Mucosa of rectum (tissue), 2 donors: ENCODE measurements around the gene GREB1L.

Source experiments
- H3K27ac ChIP-seq, 2 donors: one replicate each; pipeline ENCODE4 v1.7.0; 2013; ENCODE audit warnings: inconsistent platforms in 2 of 2, low read depth in 2 of 2, low read length in 2 of 2
- H3K27me3 ChIP-seq, 2 donors: one replicate each; pipeline ENCODE4 v1.7.0; 2013; ENCODE audit warnings: low read length in 2 of 2; ENCODE audit not compliant: control insufficient read depth in 2 of 2, insufficient read depth in 2 of 2
- H3K36me3 ChIP-seq, 2 donors: one replicate each; pipeline ENCODE4 v1.7.0; 2013; ENCODE audit warnings: low read length in 2 of 2; ENCODE audit not compliant: control insufficient read depth in 2 of 2, insufficient read depth in 2 of 2
- H3K4me1 ChIP-seq, 2 donors: one replicate each; pipeline ENCODE4 v1.7.0; 2013; ENCODE audit warnings: low read length in 2 of 2, mild to moderate bottlenecking in 1 of 2; ENCODE audit not compliant: control insufficient read depth in 2 of 2, insufficient read depth in 2 of 2
- H3K4me3 ChIP-seq, 2 donors: one replicate each; pipeline ENCODE4 v1.7.0; 2013; ENCODE audit warnings: low read length in 2 of 2
- H3K9ac ChIP-seq, 2 donors: one replicate each; pipeline ENCODE4 v1.7.0; 2013; ENCODE audit warnings: low read length in 2 of 2, low read depth in 1 of 2, mild to moderate bottlenecking in 1 of 2
- H3K9me3 ChIP-seq, 2 donors: one replicate each; pipeline ENCODE4 v1.7.0; 2013; ENCODE audit warnings: low read length in 2 of 2; ENCODE audit not compliant: control insufficient read depth in 2 of 2
- donor health status: healthy.
- donor health status: Normal muscosa, but diverticular disease.

The GREB1L gene

DNA sequence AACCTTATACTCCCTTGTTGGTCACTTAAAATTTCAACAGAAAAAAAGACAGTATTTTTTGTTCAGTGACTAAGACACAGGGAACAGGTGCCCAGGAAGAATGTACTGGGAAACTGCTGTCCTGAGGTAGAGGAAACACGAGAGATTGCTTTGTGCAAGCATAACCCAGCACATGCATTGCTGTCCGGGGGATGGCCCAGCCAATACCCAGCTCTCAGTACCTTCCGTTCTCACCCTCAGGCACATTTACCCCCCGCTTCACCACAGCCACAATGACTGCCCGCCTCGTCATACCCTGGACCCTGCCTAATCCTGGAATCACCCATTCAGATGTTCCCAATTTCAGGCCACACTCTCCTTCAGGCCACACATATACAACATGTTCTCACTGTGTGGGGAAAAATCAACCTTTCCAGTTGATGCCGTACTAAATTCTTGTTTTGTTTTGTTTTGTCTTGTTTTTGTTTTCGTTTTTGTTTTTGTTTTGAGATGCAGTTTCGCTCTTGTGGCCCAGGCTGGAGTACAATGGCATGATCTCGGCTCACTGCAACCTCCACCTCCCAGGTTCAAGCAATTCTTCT is 217.8 kb downstream of the GREB1L start:
- no peak overlapping the region for H3K27ac ChIP-seq
- no peak overlapping the region for H3K4me3 ChIP-seq
- H3K9ac ChIP-seq: no peak overlapping the region
- H3K27me3 ChIP-seq: no peaks in the 10 kb centered on the region
- H3K36me3 ChIP-seq: no peaks in the 10 kb centered on the region
- no peaks in the 10 kb centered on the region for H3K4me1 ChIP-seq
- H3K9me3 ChIP-seq: no peaks in the 10 kb centered on the region

DNA sequence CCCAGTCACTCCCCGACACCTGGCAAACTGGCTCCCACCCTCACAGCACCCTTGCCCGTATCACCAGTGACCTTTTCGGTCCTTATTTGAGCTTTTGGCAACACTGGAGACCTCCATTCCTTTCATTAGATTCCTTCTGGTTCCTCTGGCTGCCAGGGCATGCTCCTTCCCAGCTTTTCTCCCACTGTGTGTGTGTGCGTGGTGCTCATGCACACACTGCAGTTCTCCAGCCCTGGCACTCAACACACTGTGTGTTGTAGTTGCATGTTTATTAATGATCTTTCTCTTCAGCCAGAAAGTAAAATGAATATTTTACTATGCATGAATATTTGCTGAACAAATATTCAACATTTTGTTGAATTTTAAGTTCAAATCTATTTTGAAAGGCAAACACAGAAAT is 219.4 kb downstream of the GREB1L start:
- Histone ChIP-seq H3K27ac (no peak overlapping the region), H3K27me3 (no peaks in the 10 kb centered on the region), H3K36me3 (no peaks in the 10 kb centered on the region), H3K9me3 (no peaks in the 10 kb centered on the region), H3K9ac (no peak overlapping the region), H3K4me3 (no peak overlapping the region), H3K4me1 (no peaks in the 10 kb centered on the region)

DNA sequence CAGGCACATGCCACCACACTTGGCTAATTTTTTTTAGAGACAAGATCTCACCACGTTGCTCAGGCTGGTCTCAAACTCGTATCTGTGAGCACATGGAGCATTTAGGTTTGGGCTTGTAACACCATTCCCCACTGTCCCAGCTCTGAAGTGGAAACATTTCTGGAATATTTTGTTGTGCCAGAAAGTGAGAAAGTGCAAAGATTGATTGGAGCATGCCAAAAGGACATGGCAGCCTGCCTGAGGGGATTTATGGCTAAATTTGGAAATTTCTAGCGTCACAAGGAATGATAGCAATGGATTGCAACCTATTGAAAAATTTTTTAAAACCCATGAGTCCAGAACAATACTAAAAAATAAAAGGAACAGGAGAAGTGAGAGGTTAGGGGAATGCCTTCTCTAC is 221.7 kb downstream of the GREB1L start:
- Histone ChIP-seq H3K27me3 (no peaks in the 10 kb centered on the region), H3K4me1 (no peaks in the 10 kb centered on the region), H3K4me3 (no peak overlapping the region), H3K27ac (no peak overlapping the region), H3K9me3 (no peaks in the 10 kb centered on the region), H3K36me3 (no peaks in the 10 kb centered on the region), H3K9ac (no peak overlapping the region)

DNA sequence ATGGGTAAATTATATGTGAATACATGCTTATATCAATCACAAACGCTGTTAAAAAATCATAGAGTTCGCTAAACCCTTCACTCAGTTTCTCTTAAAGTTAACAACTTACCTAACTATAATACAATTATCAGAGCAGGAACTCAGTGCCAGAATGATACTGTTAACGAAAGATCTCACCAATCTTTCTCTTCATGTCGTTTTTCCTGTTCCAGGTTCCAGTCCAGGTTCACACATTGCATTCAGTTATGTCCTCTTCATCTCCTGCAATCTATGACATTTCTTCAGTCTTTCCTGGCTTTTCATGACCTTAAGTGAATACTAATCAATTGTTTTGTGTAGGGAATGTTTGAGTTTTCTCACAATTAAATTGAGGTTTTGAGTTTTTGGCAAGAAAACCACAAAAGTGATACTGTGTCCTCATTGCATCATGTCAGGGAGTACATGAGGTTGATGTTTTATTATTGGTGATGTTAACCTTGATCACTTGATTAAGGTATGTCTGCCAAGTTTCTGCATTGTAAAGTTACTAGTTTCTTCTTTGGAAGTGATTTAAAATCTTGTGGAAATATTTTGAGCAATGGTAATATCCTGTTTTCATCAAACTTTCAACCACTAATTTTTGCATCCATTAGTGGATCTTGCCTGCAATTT is 226.6 kb downstream of the GREB1L start:
- Histone ChIP-seq H3K27ac (no peak overlapping the region), H3K9me3 (no peaks in the 10 kb centered on the region), H3K4me3 (no peak overlapping the region), H3K9ac (no peak overlapping the region), H3K27me3 (no peaks in the 10 kb centered on the region), H3K36me3 (no peaks in the 10 kb centered on the region), H3K4me1 (no peaks in the 10 kb centered on the region)

DNA sequence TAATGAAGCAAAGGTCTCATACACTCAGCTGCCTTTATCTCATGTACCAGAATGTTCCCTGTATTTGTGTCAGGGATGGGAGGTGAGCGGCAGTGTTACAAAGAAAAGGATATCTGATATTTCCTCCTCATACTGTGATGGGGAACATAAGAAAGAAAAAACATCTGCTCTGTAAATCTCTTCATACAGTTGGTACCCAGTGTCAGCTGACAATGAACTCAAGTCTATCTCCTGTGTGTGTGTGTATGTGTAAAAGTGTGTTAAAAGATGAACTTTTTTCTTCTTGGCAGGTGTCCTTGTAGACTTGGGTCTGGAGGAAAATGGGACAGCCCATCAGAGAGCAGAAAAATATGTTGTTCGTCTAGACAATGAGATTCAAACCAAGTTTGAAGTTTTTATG is 230.7 kb downstream of the GREB1L start:
- no peak overlapping the region for H3K27ac ChIP-seq
- no peaks in the 10 kb centered on the region for H3K36me3 ChIP-seq
- no peaks in the 10 kb centered on the region for H3K27me3 ChIP-seq
- no peak overlapping the region for H3K4me3 ChIP-seq
- H3K9me3 ChIP-seq: no peaks in the 10 kb centered on the region
- no peak overlapping the region for H3K9ac ChIP-seq
- no peaks in the 10 kb centered on the region for H3K4me1 ChIP-seq

DNA sequence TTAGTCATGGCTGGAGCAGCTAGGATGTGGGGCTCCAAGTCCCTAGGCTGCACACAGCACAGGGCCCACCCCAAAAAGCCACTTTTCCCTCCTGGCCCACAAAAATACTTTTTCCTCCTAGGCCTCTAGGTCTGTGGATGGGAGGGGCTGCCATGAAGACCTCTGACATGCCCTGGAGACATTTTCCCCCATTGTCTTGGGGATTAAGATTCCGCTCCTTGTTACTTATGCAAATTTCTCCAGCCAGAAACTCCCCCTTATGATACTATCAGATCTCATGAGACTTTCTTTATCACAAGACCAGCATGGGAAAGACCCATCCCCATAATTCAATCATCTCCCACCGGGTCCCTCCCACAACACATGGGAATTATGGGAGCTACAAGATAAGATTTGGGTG is 232.6 kb downstream of the GREB1L start:
- no peak overlapping the region for H3K9ac ChIP-seq
- H3K27me3 ChIP-seq: no peaks in the 10 kb centered on the region
- H3K4me1 ChIP-seq: no peaks in the 10 kb centered on the region
- H3K9me3 ChIP-seq: no peaks in the 10 kb centered on the region
- no peak overlapping the region for H3K27ac ChIP-seq
- H3K4me3 ChIP-seq: no peak overlapping the region
- no peaks in the 10 kb centered on the region for H3K36me3 ChIP-seq

DNA sequence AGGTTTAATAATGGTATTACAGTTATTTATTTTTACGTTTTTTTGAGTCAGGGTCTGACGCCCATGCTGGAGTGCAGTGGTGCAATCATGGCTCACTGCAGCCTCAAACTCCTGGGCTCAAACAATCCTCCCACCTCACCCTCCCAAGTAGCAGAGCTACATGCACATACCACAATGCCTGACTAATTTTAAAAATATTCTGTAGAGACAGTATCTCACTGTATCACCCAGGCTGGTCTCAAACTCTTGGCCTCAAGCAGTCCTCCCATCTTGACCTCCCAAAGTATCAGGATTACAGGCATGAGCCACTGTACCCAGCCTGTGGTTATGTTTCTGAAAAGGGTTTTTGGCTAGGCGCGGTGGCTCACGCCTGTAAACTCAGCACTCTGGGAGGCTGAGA is 237.7 kb downstream of the GREB1L start:
- no peak overlapping the region for H3K4me3 ChIP-seq
- no peaks in the 10 kb centered on the region for H3K4me1 ChIP-seq
- H3K9ac ChIP-seq: no peak overlapping the region
- no peaks in the 10 kb centered on the region for H3K36me3 ChIP-seq
- H3K27me3 ChIP-seq: no peaks in the 10 kb centered on the region
- no peak overlapping the region for H3K27ac ChIP-seq
- H3K9me3 ChIP-seq: no peaks in the 10 kb centered on the region

DNA sequence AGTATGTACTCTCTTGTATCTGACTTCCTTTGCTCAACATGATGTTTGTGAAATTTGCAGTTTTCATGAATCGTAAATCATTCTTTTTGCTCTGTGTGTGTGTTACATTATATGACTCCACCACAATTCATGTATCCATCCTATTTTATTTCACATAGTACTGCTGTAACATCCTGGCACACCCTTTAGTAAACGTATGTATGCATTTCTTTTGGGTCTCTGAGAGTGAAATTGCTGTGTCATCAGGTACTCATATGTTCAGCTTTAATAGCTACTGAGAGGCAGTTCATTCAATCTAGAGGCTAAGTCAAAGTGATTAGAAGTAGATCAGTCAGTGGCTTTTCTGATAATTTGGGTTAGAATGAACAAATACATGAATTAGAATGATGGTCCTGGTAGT is 239.7 kb downstream of the GREB1L start:
- Histone ChIP-seq H3K4me1 (no peaks in the 10 kb centered on the region), H3K36me3 (no peaks in the 10 kb centered on the region), H3K9me3 (no peaks in the 10 kb centered on the region), H3K4me3 (no peak overlapping the region), H3K27me3 (no peaks in the 10 kb centered on the region), H3K9ac (no peak overlapping the region), H3K27ac (no peak overlapping the region)

DNA sequence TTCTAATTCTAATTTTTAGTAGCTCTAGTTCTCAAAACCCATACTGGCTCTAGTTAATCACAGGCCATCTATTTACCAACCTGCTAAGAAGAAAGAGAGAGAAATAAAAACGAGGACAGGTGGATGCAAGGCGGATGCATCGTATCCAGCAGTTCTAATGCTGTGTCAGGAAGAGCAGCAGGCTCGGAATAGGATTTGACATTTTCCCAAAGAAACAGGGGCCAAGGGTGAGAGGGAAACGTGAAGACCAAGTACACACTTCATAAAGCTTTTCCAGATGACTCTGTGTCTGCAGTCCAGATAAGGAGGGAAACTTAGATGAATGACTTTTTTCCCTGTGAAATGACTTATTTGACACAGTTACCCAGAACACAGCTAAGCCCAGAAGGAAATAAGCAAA is 241.0 kb downstream of the GREB1L start:
- no peaks in the 10 kb centered on the region for H3K27me3 ChIP-seq
- no peaks in the 10 kb centered on the region for H3K36me3 ChIP-seq
- no peak overlapping the region for H3K27ac ChIP-seq
- no peaks in the 10 kb centered on the region for H3K4me1 ChIP-seq
- H3K9ac ChIP-seq: no peak overlapping the region
- no peak overlapping the region for H3K4me3 ChIP-seq
- H3K9me3 ChIP-seq: no peaks in the 10 kb centered on the region

DNA sequence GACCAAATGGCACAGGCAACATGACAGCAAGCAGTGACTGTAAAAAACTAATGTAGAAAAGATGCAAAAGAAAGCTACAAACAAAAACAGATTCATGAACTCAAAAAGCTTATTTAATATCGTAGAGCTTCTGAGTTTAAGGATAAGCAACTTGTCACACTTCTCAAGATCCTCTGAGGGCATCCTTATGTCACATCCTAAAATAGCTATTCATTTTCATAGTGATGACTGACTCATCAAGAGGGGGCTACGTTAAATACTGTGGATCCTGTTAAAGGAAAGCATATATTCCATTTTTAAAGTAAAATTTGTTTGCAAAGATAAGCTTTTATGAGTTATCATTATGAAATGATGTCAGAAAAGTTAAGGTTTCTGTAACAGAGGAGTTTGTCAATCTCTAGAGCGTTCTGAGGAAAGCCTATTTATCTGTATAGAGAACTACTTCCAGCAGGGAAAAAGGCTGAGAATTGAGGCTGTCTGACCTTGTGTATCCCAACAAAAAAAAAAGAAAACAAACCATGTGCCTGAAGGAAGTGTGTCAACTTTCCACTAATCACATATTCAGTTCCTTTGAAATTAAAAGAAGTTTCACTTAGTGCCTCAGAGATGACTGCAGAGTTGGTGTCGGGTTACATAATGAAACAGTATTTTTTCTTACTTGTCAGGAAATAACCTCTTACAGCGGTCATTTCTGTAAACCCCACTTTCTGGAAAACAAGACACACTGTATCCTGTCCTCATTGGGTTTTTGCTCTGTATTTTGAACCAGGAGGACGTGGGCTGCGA is 243.0 kb downstream of the GREB1L start:
- no peaks in the 10 kb centered on the region for H3K4me1 ChIP-seq
- no peaks in the 10 kb centered on the region for H3K27me3 ChIP-seq
- no peak overlapping the region for H3K4me3 ChIP-seq
- H3K9ac ChIP-seq: no peak overlapping the region
- H3K27ac ChIP-seq: no peak overlapping the region
- no peaks in the 10 kb centered on the region for H3K36me3 ChIP-seq
- H3K9me3 ChIP-seq: no peaks in the 10 kb centered on the region
